Retinal pigment epithelial cell (primary cell): ENCODE results near the gene CST3.
A peak's percentile ranks its signal among the peaks of the same experiment; 100 is the strongest.
"Not testable (repeated sequence)": the region's sequence is repeated elsewhere in the genome, so short reads cannot be mapped to it uniquely, and the experiment has no call there.

ENCODE experiments used
- DNase-seq: peaks from one replicate; pipeline ENCODE4 v3.0.0-alpha.2; 2010; ENCODE audit warnings: low read depth
- H3K4me3 ChIP-seq: 2 replicates; pipeline ENCODE4 v1.5.1; 2011; ENCODE audit warnings: mild to moderate bottlenecking, low read length, control low read depth, moderate library complexity
- CTCF ChIP-seq: conservative IDR thresholded peaks from 2 replicates; pipeline ENCODE4 v1.5.1; 2011; ENCODE audit warnings: low read depth, low read length, control low read depth, inconsistent platforms

CST3 gene

GRCh38 chr20:23668477-23668951 lies 30.8 kb upstream of the CST3 start:
- peak; percentile 84 for TF ChIP-seq CTCF
- no peak for DNase-seq
- H3K4me3 ChIP-seq = no peak overlapping the region

DNA sequence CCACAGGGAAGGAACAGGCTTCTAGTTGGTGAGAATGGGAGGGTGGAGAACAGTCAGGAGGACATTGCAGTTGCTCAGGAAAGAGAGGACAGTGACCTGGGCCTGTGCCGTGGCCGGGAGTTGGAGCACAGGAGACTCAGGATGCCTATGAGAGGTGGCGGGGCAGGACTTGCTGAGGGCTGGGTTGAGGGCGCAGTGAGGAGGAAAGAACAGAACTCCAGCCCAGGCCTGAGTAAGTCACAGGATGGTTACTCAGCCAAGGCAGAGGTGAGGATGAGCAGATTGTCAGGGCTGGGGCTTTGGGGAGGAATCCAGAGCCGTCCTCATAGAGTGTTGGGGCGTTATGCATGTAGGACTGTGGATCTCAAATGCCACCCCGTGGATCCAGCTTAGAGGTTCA lies 29.9 kb upstream of the CST3 start:
- TF ChIP-seq CTCF = no peak
- DNase-seq = no peak
- H3K4me3 ChIP-seq = no peak overlapping the region

DNA sequence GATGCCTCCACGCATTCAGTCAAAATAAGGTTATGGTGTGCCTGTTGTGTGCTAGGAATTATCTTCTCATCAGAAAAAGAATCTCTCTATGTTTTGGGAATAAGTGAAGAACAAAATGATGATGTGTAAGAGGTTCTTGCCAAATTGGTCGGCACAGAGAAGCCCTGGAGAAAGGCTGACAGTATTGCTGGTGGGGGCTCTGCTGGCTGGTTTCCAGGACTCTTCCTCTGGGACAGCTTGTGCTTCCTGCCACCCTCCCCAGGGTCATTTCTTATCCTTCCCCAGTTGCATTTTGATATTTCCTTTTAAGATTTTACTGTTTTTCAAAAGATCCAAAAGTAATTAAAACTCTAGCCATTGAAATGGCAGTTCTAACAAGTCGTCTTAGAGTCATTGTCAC lies 28.9 kb upstream of the CST3 start:
- no peak for DNase-seq
- no peak for TF ChIP-seq CTCF
- H3K4me3 ChIP-seq = no peak overlapping the region

DNA sequence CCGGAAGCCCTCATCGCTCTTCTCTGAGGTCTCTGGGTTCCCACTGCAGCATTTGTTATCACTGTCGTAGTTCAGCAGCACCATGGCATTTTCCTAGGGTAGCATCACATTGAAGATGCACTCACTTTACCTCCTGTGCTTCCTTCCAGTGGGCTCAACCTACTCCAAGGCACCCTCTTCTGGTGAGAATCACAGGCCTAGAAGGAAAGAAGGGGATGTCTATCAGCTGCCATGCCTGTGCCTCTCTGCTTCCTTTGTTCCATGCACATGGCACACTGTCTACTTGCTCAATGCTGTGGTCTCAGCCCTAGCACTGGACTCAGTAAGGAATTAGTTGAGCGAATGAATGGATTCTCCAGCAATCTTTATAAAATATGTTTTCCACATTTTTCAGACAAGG lies 28.4 kb upstream of the CST3 start:
- no peak for DNase-seq
- no peak overlapping the region for H3K4me3 ChIP-seq
- TF ChIP-seq CTCF = peak; percentile 36

DNA sequence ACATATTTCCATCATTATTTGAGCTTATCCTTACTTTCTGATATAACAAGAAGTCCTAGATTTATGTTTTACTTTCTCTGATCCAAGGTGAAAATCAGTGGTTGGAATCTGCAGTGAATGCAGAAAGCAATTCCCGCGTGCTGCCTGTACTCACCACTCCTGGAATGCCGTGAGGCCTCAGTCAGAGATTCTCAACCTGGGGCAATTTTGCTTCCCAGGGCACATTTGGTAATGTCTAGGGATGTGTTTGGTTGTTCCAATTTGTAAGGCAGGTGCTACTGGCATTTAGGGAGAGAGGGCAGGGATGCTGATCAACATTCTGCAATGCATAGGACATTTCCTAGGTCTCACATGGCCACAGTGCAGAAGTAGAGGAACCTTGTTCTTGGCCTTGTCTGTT lies 27.2 kb upstream of the CST3 start:
- no peak overlapping the region for H3K4me3 ChIP-seq
- no peak for TF ChIP-seq CTCF
- no peak for DNase-seq

- not testable (repeated sequence) for H3K4me3 ChIP-seq, DNase-seq
Observed at GRCh38 chr20:23664046-23664445, 26.3 kb upstream of the CST3 start.

GRCh38 chr20:23663180-23663579 lies 25.4 kb upstream of the CST3 start:
- H3K4me3 ChIP-seq = no peak overlapping the region
- no peak for TF ChIP-seq CTCF
- DNase-seq = no peak
